GM19025 (cell line): ENCODE results near the gene ANTXRL.
"Not testable (repeated sequence)": the region's sequence is repeated elsewhere in the genome, so short reads cannot be mapped to it uniquely, and the experiment has no call there.

Experiments used
- ATAC-seq: cut with Tn5 transposase; IDR thresholded peaks from one replicate; pipeline ENCODE4 v1.9.1; 2021; ENCODE audit warnings: mild to moderate bottlenecking, low read depth, moderate library complexity; ENCODE audit not compliant: unreplicated experiment

The ANTXRL gene

GRCh38 chr10:46286991-46287693, at the start of gene ANTXRL:
TSS of gene ANTXRL (plus strand) at chr10:46286997. CDS start at chr10:46287263, 266 bp downstream.
- ATAC-seq, result no peak

- ATAC-seq, result no peak
These were observed 48.8 kb upstream of the ANTXRL start for GRCh38 chr10:46237815-46238510.

GRCh38 chr10:46239247-46239646, 47.5 kb upstream of the ANTXRL start:
- no peak for ATAC-seq

GRCh38 chr10:46239993-46240683, 46.7 kb upstream of the ANTXRL start:
- no peak for ATAC-seq

GRCh38 chr10:46240684-46241565, 45.9 kb upstream of the ANTXRL start:
- no peak for ATAC-seq

- no peak for ATAC-seq
These were observed 41.4 kb upstream of the ANTXRL start for GRCh38 chr10:46245381-46245900.

- not testable (repeated sequence) for ATAC-seq
These were observed 40.2 kb upstream of the ANTXRL start for GRCh38 chr10:46246400-46247180.

GRCh38 chr10:46247181-46247475, 39.7 kb upstream of the ANTXRL start:
- ATAC-seq, result no peak

GRCh38 chr10:46247808-46248569, 38.8 kb upstream of the ANTXRL start:
- no peak for ATAC-seq

GRCh38 chr10:46248651-46249146, 38.1 kb upstream of the ANTXRL start:
- no peak for ATAC-seq

GRCh38 chr10:46249617-46250344, 37.0 kb upstream of the ANTXRL start:
- ATAC-seq, result not testable (repeated sequence)

- no peak for ATAC-seq
These were observed 36.3 kb upstream of the ANTXRL start for GRCh38 chr10:46250481-46250880.

GRCh38 chr10:46250898-46251856, 35.6 kb upstream of the ANTXRL start:
- no peak for ATAC-seq

GRCh38 chr10:46251857-46252847, 34.6 kb upstream of the ANTXRL start:
- no peak for ATAC-seq

- ATAC-seq, result no peak
These were observed 33.5 kb upstream of the ANTXRL start for GRCh38 chr10:46253076-46254006.
